Central memory CD4-positive, alpha-beta T cell (primary cell): Measurements from ENCODE around the gene ATP6V0E2.

ENCODE experiments used
- DNase-seq: peaks from one replicate; pipeline ENCODE4 v3.0.0; 2022

The ATP6V0E2 gene

DNA sequence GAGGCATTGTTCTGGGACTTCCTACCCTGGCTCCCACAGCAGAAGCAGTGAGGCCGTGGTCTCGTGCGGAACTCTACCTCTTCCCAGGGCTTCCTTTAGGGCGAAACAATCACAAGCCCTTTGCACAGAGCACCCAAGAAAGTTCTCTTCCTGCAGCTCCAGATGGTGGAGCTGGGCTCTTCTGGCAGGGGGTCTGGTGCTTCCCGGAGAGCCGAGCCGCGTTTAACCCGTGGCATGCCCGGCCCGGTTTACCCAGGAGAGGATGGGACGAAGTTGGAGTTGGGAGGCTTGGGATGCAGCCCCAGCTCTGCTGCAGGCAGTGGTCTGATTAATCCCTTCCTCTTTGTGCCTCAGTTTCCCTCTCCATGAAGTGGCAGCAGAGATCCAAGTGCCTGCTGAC is 9.0 kb upstream of the ATP6V0E2 start:
- DNase-seq, result no peak

DNA sequence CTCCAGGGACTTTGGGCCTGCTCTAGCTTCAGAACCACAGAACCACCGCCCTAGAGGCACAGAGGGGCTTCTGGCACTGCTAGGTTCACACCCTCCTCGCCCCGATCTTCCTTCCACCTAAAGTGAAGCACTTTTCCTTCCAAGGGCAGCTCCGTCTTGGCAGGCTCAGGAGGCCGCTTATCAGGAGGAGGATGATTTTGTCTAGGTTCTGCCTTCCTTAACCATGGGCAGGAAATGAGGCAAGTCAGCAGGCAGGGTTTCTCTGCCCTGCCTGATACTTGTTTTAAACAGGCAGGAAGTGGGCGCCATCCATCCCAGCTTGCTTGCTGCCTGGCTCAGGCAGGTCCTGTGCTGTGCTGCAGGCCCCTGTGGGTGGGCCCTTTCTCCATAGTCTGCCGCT is 8.3 kb upstream of the ATP6V0E2 start:
- DNase-seq, result peak; percentile 72

DNA sequence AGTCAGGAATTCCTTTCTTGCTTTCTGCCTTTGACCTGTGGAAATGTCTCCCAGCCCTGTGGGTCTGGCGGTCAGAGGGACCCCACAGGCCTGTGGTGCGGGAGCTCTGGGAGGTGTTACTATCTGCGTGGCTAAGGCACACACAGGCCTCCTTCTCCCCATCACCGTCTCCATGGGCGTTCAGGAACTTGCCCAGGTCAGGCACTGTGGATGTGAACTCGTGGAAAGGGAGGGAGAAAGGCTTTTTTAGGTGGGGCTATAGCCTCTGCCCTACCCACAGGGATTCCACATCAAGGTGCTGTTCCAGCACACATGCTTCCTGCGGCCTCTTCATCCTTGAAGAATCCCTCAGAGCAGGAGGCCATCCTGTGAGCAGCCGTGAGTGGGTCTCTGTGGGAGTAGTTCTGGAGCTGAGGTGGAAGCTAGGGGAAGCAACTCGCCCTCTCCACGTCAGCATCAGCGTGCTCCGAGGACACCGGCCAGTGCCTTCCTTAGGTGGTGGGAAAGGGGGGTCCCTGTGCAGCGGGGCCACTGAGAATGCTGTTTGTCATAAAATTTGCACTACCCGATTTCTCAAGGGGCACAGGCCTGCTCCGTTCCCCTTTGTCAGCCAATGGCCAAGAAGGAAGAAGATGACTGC is 7.5 kb upstream of the ATP6V0E2 start:
- DNase-seq, result no peak

DNA sequence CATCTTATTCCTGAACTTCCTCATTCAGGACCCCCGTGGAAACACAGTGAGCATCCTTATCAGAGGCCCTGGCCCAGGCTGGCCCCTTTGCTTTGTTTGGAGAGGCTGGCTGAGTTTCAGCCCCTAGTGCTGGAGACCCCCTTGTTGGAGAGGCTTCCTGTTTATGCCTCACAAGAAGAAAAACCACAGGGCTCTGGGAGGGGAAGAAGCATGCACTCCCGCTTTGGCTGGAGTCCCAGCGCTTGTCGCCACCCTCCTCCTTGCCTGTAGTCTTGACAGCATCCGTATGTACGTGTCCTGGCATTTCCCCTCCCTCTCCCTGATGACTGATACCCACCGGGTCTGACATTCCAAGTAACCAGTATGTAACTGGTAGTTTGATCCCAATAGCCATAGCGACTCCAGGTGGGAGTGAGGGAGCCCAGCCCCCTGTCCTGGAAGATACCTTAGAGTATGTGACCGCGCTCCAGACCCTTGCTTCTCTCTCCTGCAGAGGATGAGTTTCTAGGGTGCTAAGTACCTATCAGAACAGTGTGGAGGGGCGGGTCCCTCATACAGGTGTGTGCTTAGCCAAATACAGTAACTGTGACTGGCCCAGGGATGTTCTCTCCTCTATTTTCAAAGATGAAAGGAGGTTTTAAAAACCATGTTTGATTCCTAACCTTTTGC is 6.9 kb upstream of the ATP6V0E2 start:
- DNase-seq, result no peak

DNA sequence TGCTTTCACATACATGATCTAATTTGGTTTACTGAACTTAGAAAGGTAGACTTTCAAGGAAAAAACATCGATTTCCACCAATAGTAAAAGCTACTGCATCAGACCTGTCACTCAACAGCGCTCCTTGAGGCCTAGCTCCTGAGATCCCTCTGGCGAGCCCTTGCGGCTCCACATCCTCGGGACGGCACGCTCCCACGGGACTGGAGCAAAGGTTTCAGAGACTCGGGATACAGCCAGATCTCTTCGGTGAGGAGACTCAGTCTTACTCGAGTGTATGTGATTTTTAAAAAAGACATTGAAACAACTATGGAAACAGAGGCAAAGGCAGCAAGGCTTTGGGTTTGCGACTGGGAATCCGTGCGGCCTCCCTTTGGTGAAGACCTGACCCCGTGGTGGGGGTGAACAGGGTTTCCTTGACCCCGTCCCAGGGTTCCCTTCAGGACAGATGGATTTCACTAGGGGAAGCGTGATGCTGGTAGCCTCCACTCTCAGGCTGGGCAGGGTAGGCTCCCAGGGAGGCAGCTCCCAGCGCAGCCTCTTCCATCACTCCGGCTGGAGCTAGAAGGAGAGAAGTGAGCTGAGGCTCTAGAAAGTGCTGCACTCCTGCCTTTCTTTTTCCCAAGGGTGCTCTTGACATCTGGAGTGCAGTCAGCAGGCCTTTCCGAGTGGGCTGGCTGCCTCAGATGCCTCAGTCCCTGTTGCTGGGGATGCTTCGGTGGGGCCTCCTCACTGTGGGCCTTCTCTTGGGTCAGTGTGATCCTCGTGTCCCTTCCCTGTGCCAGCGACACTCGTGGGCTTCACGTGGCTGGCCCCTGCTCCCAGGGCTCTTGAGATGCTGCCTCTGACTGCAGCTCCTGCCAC is 5.8 kb upstream of the ATP6V0E2 start:
- no peak for DNase-seq

DNA sequence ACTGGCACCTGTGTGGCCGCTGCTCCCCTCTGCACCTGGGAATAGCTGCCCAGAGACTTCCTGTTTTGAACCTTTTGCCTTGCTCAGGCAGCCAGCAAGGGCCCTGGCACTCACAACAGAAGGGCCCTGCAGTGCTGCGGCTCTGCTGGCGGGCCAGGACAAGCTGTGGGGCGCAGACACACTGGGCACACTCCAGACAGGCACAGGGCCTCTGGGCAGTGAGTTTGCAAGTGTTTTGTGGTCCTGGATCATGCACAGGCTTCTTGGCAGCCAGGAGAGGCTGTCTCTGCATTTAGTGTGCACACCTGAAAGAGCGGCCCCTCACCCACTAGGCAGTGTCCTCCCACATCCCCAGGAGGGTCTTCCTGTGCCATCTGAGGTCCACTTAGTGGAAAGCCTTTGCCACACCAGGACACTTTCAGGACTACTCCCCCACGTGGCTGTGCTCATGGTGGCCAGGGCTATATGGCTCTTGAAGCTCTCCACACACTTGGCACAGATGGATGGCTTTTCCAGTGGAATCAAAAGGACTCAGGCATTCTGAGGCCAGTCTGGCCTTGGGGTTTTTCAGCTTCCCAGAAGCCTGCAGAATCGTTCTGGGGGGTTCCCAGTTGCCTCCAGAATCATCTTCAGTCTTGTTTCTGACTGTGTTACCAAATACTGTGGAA is 5.0 kb upstream of the ATP6V0E2 start:
- DNase-seq, result no peak

DNA sequence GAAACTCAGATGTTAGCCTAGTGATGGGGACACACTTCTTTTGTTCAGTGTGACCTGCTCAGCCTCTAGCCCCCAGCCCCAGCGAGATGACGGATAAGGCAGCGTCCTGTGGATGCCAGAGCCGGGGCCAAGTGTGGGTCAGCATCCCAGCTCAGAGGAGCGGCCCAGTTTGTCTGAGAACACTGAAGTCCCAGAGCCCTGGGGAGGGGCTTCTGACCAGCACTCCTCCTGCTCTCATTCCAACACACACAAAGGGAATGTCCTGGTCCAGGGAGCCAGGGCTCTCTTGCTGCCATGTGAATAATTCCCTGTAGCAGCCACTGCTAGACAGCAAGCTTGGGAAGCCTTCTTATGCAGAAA is 4.5 kb upstream of the ATP6V0E2 start:
- no peak for DNase-seq

DNA sequence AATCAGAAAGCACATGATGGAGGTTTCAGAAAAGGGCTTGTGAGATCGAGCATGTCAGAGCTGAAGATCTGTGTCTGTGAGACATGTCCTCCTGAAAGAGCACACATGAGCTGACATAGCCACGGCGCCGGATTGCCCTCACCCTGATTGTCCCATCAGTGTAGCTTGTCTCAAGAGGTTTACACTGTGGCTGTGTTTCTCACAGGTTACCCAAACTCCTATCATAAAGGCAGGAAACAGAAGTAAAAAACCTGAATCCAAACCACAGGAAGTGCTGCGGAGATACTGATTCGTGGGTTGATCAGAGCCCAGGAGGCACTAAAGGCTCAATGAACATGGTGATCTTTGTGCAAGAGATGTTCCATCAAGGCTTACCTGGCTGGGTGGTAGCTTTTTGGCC is 3.9 kb upstream of the ATP6V0E2 start:
- DNase-seq, result peak; percentile 75

DNA sequence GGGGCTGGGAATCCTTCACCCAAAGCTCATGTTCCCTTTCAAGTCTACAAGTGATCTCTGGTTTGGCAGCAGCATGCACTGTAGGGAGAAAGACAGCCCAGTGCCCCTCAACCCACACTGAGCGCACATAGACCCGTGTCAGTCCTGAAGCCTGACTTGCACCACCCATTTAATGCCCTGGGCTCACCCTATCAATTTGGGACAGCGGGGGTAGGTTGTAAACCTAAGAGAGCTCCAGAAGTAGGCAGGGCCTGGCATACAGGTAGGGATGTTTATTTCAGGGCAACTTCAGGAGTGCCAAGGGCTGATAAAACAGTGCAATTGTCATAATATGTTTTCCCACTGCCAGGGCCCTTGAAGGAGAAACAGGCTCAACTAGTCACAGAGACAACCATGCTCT is 3.5 kb upstream of the ATP6V0E2 start:
- DNase-seq, result no peak

DNA sequence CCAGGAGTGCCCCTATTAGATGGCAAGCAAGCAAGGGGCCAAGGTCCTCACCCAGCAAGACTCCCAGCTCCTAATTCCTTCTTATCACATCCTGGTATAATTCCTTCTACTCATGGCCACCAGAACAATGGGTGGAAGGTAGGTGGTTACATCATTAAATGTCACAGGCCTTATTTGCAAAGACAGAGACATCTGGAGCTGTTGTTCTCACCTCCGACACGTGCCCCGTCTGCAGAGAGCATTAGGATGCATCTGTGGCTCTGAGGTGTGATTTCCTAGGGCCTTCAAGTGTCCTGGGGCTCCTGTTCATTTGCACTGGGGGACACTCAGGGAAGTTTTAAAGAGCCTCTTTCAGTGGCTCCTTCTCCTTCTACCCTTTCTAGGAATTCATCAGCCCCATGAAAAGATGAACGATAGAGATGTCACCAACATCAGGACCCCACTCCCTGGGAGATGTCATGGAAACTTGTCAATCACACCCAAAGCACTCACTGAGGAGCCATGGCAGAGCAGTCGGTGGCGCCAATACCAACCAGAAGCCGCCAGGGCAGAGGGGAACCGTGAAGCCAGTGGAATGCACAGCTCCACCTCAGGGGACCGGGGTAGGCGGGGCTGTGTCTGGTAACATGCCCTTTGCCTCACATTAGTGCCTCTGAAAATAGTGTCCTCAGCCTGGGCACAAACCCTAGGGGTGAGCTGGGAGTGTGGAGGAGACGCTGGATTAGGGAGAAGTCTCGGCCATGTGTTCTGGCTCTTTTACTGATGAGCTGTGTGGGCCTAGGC is 2.9 kb upstream of the ATP6V0E2 start:
- no peak for DNase-seq

DNA sequence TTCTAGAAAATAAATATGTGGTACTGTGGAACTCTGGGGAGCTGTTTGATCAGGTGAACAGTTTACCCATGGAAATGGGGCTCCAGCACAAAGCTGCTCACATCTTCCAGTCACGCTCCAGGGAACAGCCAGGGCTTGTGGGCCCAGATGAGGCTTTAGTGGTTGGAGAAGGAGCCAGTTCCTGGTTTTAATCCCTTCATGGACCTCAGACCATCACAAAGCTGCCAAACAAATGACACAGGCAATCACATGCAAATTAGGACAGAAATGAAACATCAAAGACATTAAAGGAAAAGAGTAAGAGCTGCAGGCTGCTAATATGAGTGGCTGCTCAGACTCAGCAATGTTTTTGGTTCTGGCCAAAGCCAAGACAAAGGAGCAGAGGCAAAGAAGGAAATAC is 2.2 kb upstream of the ATP6V0E2 start:
- no peak for DNase-seq

DNA sequence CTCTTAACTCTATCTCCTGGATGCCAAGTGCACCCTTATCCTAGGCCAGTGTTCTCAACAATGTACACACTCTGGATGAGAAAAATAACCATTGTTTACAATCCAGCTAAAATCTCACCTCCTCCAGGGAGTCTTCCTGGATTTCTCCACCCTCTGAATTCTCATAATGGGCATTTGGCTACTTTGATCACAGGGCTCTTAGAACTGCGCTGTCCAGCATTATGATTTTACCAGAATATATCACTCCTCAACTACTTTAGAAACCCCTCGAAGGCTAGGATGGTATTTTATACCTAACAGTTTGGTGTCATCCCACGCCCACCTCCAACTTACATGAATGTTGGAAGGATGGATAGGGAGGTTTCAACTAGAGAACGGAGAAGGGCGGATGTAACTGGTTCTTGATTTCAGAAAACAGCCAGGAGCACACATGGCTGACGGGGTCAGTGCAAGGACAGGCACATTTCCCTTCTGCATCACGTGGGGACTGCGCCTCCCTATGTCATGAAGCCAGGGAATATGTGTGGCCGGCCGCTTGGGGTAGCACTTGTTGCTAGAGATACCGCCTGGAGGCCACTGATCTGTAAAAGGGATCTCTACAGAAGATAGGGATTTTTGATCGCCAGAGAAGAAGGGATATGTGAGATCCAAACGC is 1.2 kb upstream of the ATP6V0E2 start:
- DNase-seq, result no peak

DNA sequence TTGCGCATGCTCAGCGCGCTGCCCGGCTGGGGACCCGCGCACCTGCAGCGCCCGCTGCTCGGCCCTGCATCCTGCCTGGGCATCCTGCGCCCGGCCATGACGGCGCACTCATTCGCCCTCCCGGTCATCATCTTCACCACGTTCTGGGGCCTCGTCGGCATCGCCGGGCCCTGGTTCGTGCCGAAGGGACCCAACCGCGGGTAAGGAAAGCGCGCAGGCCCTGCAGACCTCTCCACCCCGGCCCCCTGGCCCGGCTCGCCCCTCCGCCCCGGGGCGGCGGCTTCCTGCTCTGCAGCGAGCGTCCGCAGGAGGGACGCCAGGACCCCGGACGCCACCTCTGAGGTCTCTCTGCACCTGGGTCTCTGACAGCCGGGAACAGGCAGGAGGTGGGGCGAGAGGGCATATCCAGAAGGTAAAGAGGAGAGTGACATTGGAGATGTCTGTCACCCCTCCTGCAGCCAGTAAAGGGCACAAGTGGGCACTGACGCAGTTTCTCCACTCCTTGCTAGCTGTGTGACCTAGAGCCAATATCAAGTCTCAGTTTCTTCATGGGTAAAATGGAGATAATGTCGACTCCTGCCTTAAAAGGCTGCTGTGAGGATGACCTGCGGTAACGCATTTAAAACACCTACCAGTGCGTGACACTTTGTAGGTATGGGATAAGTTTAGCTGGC is 338 bp downstream of the ATP6V0E2 start:
- no peak for DNase-seq

DNA sequence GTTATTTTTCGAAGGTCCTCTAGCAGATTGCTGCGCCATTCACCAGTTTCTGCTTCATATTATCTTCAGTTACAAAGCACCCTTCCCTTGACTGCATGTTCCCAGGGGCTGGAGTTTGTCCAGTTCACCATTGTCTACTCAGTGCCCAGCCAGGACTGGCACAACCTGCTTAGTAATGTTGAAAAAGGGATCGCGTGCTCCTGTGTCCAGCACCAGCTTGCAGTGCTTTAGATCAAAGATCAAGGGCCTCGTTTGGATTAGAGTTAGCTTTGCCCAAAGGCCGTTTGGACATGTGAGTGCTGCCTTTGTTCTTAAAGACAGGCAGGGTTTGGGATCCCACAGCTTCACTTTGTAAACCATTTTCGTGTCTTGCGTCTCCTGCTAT is 867 bp downstream of the ATP6V0E2 start:
- no peak for DNase-seq

DNA sequence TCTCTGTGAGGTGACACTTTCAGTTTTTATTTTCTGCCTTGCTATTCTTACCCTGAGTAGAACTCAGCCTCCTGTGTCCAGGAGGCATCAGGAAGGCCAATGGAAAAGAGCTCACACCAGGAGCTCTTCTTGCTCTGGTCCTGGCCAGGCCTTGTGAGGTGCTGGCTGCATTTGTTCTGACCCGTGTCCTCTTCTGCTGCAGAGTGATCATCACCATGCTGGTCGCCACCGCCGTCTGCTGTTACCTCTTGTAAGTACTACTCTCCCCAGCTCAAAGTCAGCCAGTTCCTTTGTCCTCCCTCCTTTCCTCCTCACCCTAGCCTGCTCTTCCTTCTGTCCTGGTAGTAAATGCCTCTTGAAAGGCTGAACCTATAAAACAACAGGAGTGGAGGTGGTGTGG is 1.6 kb downstream of the ATP6V0E2 start:
- no peak for DNase-seq

DNA sequence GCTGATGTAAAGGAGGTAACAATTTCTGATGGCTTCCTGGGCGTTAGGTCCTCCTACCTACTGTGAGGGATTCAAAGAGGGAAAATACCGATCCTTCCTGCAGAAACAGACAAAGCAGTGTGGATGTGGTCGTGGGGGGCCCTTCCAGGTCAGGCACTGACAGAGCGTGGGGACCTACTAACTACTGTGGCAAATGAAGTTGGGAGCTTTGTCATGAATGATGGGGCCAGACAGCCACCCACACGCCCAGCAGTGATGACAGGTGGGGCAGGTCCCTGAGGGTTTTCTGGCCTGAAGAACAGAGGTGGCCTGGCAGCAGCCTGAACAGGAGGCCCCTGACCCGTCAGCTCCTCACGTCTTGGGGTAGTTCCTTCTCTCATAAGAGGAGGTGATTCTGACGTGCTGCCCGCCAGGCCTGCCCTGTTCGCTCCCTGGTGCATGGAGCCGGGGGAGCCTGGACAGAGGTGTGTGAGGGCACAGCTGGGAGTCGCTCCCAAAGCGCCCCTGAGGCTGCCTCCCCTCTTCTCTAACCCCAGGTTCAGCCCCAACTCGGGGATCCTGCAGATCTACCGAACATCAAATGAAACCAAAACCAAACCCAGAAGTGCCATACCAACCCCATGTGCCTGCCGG is 4.2 kb downstream of the ATP6V0E2 start:
- DNase-seq, result no peak

DNA sequence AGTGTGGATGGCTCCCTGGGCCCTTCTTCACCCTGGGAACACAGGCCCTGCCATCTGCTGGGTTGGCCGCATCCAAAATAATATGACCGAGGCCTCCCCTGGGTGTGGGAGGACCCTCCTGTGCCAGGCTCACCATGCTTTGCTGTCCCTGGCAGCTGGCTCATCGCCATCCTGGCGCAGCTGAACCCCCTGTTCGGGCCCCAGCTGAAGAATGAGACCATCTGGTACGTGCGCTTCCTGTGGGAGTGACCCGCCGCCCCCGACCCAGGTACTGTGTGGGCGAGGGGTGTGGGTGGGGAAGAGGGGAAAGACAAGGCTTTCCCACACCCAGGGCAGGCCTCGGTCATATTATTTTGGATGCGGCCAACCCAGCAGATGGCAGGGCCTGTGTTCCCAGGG is 4.8 kb downstream of the ATP6V0E2 start:
- no peak for DNase-seq

DNA sequence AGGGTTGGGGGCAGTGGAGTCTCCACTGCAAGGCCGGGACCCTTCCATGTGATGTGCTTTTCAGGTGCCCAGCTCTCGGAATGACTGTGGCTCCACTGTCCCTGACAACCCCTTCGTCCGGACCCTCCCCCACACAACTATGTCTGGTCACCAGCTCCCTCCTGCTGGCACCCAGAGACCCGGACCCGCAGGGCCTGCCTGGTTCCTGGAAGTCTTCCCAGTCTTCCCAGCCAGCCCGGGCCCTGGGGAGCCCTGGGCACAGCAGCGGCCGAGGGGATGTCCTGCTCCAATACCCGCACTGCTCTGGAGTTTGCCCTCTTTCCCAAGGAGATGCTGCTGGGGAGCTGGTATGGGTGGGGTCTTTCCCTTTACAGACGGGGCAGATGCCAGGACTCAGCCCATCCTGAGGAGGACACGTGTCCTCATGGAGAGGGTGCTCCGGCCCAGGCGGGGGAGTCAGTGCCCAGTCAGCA is 5.5 kb downstream of the ATP6V0E2 start:
- no peak for DNase-seq

DNA sequence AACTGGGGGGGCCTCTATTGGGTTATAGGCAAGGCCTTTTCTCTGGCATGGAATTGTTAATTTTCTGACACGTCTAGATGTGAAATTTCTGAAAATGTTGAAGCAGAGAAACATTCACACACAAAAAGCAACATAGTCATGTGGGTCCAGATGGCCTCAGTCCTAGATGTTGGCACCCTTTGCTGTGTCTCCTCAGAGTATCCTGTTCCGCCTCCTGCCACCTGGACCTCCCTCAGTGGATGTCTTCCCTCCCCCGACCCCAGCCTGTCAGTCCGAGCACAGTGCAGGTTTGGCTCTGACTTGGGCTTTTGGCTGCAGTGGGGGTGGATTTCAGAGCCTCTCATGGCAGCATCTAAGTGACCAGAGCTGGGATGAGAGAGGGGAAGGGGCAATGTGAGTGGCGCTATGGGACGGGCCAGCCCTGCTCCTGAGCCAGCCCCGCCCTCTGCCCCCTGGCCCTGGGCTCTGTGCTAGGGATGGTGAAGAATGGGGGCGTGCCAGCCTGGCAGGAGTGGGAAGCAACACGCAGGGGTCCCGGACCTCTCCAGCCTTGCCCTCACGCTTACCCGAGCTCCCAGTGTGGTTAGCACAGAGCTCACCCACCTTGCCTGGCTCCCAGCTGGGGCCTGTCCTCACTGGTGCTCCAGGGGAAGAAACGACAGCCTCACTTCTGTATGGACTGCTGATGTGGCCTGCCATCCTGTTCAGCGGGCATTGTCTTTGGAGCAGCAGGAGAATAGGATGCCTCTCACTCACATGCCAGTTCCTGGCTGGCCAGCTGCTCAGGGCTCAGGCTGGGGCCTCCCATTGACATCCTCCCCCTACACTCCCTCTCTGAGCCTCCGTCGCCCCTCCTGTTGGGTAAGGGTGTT is 6.2 kb downstream of the ATP6V0E2 start:
- DNase-seq, result no peak
